ENCODE measurements around the gene ARRDC2.
"Not testable (repeated sequence)": the region's sequence is repeated elsewhere in the genome, so short reads cannot be mapped to it uniquely, and the experiment has no call there.

Gene ARRDC2

DNA sequence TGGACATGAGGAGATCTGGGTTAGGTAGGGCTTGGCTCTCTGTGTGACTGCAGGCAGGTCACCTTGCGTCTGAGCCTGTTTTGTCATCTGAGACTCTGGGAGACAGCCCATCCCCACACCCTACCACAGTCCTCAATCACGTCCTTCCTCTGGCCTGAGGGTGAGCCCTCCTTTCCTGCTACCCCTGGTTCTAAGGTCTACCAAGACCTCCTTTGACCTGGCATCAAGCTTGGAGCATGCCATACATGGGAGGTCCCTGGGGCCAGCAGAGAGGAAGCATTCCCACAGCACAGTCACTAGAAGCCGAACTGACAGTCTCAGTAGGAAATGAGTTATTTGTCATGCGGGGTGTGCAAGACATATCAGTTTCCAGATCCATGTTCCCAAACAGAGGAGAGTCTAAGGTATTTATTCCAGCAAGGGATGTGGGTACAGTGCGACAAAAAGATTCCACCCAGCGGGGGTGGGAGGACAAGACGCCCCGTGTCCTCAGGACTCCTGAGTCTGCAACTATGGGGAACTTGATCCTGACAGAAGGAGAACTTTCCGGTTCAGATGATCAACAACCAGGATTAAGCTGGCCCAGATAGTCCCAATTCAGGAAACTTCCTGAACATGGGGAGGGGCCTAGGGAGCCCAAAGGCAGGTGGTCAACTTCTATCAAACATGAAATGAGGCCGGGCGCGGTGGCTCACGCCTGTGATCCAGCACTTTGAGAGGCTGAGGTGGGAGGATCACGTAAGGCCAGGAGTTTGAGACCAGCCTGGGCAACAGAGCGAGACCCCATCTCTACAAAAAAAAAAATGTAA, 9.5 kb downstream of the ARRDC2 start:
- DNase-seq: no peak

DNA sequence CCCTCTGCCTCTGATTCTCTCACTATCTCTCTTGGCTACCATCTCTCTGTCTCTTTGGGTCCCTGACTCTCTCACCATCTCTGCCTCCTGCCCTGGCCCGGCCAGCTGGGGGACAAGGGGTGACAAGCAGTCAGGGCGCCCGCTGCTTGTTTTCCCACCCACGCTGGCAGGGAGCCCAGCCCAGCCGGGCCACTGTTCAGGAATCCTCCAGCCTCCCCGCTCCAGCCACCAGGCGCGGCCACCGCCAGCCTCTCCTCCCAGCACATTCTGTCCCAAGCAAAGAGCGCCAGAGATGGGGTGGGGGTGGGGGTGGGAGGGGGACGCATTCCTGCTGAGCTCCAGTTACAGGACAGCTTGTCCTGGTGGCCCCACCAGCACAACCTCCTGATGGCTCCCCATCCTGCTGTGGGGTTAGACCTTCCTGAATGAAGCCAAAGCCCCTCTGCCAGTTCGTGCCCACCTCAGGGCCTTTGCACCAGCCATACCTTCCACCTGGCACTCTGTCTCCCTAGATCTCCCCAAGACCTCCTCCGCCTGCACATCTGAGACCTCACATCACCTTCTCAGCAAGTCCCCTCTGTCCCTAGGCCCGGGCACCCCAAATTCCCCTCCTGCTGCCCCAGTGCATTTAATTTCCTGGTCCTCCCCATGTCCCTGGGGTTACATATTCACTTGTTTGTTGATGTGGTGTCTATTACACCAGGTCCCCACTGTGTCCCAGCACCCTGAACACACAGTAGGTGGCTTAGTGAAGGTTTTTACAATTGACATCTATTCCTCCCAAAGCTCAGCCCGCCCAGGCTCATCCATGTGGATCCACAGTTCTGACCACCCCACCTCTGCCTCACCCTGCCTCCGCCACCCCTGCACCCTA, 12.5 kb downstream of the ARRDC2 start:
- no peak for DNase-seq

DNA sequence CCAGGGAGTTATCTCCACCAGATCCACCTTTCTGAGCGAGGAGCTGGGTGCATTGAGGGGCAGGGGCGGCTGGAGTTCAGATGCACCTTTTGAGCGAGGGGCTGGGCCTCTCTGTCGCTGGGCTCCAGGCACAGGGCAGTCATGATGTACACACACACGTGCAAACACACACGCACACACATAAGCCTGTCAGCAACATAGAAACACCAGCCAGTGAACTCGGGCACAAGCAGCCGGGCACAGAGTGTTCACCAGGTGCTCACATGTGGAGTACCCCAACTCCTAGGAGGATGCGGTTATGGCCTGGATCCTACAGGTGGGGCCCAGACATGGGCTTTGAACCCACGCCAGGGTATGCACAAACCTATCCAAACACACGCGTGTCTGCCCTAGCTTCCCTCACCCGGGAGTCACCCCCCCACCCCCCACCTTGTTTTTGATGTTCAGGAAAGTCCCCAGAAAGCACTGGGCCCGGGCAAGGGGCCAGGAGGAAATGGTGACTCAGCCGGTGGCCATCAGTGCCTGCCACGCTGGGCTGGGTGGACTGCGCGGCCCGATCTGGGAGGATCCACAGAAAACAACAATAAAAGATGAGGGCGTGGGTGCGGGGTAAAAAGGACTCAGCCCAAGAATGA, 13.3 kb downstream of the ARRDC2 start:
- DNase-seq: peak; percentile 81

DNA sequence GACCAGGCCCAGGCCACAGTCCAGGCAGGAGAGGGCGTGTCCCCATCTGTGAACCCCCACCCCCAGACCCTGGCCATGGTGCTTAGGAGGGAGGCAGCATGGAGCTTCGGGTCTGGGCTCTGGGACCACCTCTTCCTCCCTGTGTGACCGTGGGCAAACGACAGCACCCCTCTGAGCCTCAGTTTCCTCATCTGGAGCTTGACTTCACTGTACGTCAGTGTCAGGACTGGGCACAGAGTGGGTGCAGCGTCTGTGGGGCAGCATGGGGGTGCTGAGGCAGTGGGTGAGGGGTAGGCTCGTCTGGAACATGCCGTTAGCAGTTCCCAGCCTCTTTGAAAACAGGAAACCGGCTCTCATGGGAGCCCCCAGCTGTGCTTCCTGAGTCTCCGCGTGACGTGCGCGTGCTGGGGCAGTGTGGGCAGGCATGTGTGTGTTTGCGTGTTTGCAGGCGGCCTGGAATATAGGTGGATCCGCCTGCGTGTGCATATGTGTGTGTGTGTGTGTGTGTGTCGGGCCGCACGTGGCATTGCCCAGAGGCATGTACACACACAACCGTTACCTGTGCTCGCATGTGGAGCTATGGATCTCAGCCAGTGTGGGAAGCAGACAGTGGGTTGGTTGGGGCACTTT, 15.8 kb downstream of the ARRDC2 start:
- DNase-seq: peak; percentile 78

DNA sequence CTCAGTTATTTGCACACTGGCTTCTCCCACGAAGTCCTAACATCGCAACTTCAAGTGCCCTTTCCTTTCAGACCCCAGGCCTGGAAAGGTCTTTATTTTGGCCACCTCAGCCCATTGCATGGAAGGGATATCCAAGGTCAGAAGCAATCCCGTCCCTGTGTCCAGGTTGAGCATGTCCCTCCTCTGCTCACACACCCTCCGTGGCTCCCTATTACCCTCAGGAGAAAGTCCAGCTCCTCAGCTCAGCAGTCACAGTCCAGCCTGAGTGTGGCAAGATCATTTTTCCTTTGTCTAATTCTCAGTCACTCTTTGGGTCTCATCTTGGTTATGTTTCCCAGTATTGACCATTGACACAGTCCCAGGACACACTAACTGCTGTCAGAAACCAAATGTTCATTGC, 19.2 kb downstream of the ARRDC2 start:
- no peak for DNase-seq

- DNase-seq: no peak
These were observed 21.8 kb downstream of the ARRDC2 start for GRCh38 chr19:18029617-18030338.

DNA sequence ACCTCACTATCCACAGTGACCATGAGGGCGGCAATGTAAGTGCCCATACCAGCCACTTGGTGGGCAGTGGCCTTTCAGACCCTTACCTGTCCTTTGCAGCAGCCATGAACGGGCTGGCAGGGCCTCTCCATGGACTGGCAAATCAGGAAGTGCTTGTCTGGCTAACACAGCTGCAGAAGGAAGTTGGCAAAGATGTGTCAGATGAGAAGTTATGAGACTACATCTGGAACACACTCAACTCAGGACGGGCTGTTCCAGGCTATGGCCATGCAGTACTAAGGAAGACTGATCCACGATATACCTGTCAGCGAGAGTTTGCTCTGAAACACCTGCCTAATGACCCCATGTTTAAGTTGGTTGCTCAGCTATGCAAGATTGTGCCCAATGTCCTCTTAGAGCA, 23.4 kb downstream of the ARRDC2 start:
- DNase-seq: not testable (repeated sequence)

GRCh38 chr19:18032102-18032501, 24.1 kb downstream of the ARRDC2 start:
- DNase-seq: not testable (repeated sequence)

DNA sequence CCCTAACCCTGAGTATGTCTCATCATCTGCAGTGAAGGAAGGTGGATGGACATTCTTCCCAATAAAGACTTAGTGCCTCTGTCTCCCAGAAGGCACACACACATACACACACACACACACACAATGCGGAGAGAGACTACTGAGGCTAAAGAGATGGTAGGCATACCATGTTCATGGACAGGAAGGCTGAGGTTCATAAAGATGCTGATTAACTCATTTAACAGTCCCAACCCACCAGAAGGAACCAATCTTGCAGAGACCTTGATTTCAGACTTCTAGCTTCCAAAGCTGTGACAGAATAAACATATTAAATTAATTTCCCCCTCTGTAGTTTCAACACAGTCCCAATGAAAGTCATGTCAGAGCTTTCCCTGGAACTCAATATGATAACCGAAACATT, 33.1 kb downstream of the ARRDC2 start:
- DNase-seq: no peak

DNA sequence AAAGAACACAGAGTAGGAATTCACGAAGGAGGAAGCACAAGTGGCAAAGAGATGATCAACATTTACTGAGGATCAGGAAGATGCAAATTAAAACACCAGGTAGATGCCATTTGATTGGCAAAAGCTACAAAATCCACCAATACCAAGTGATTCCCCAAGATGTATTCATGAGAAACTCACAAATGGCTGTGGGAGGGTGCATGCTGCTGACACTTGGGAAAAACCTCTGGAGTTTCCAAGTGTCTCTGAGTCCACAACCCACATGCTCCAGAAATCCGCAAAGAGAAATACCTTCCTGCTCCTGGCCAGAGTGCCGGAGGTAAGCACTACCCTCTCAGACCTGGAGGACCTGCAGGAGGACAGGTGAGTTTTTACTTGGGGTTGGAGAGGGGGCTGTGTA, 35.7 kb downstream of the ARRDC2 start:
- DNase-seq: no peak

GRCh38 chr19:18044825-18045304, 36.9 kb downstream of the ARRDC2 start:
- peak; percentile 86 for DNase-seq

GRCh38 chr19:18045307-18046050, 37.5 kb downstream of the ARRDC2 start:
- no peak for DNase-seq

DNA sequence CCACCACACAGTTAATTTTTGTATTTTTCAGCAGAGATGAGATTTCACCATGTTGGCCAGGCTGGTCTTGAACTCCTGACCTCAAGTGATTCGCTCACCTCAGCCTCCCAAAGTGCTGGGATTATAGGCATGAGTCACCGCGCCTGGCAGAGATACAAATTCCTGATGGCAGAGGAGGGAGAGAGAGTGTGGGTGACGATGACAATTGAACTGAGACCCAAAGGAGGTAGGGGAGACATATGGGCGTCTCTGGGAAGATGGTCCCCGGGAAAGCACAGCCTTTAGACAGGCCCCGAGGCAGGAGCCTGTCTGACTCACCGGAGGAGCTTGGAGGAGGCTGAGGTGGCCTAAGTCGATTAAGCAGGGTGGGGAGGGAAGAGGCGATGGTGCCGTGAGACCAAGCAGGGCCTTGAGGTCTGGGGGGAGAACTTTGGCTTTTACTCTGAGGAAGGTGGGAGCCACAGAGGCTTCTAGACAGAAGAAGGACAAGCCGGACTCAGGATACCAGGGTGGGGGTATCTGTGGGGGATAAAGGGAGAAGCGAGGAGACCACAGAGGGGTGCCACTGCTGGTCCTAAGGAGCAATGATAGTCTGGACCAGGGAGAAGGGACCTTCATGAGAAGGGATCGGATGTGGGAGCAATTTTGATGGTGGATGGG, 38.2 kb downstream of the ARRDC2 start:
- no peak for DNase-seq

DNA sequence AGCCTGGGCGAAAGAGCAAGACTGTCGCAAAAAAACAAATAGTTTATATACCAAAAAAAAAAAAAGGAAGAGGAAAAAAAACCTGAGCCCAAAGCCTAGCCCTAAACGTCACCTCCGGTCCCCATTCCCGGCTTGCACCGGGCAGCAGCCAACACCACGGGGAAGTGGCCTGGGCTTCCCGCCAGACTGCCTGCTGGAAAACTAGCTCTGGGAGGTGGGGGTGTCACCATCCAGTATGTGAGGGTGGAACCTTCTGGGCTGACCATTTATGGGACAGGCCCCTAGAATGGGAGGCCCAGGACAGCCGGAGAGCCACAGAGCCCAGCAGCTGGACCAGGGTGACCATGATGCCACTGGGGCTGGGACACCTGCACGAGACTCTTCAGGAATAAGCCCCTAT, 41.4 kb downstream of the ARRDC2 start:
- no peak for DNase-seq

GRCh38 chr19:18051887-18052286, 43.9 kb downstream of the ARRDC2 start:
- DNase-seq: no peak

DNA sequence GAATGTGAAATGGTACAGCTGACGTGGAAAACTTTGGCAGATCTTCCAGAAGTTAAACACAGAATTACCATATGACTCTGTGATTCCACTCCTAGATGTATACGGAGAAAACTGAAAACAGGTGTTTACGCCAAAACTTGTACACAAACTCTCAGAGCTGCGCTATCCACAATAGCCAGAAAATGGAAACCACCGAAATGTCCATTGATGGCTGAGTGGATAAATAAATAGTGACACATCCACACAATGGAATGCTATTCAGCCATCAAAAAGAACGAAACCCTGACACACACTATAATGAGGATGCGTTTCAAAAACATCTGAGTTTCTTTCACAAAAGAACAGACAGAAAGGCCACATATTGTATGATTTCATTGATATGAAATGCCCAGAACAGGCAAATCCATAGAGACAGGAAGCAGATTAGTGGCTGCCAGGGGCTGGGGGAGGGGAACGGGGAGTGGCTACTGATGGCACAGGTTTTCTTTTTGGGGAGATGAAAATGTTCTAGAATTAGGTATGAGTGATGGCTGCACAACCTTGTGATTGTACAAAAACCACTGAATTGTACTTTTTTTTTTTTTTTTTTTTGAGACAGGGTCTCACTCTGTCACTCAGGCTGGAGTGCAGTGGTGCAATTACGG, 45.7 kb downstream of the ARRDC2 start:
- no peak for DNase-seq

DNA sequence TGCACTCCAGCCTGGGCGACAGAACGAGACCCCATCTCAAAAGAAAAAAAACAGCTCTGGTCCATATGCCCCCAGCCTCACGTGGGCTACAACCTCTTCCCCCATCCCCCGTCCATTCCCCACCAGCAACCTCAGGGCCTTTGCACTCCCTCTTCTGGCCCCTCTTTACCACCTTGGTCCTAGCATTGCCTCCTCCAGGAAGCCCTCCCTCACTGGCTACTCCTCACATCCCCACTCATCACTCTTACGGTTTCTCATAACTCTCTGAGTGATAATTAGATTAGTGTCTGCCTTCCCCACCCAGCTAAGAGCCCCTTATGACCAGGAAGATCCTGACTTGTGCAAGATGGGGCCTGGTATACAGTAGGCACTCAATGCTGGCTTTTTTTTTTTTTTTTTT, 48.0 kb downstream of the ARRDC2 start:
- DNase-seq: no peak

DNA sequence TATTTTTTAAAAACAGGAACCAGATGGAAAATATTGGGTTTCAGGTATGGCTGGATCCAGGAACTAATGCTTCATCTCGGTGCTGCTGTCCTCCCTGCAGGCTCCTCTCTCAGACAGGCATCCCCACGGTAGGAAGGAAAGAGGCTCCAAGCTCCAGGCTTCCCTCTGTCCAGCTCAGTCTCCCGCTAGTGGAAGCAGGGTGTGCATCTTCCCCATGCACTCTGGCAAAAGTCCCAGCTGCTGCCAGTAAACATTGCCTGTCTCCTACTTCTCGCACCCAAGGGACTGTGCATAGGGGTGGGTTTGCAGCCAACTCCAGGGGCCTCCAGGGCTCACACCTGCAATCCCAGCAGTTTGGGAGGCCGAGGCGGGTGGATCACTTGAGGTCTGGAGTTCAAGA, 49.6 kb downstream of the ARRDC2 start:
- DNase-seq: no peak

- DNase-seq: peak; percentile 87
These were observed 50.4 kb downstream of the ARRDC2 start for GRCh38 chr19:18058208-18059009.

GRCh38 chr19:18059297-18059696, 51.3 kb downstream of the ARRDC2 start:
- no peak for DNase-seq
